ENCODE measurements around the gene CD300A.

Gene CD300A

GRCh38 chr17:74441537-74441936 is 24.9 kb upstream of the CD300A start:
- no peak overlapping the region for H3K4me3 ChIP-seq (ENCODE audit: low read depth, low read length)
- no peak for TF ChIP-seq CTCF (IDR thresholded peaks at IDR 0.05; ENCODE audit: borderline replicate concordance, insufficient read depth, low read depth, low read length)

- no peak overlapping the region for H3K4me3 ChIP-seq (ENCODE audit: low read depth, low read length)
- no peak for TF ChIP-seq CTCF (IDR thresholded peaks at IDR 0.05; ENCODE audit: borderline replicate concordance, insufficient read depth, low read depth, low read length)
Observed at GRCh38 chr17:74442291-74442669, 24.2 kb upstream of the CD300A start.

- TF ChIP-seq CTCF (IDR thresholded peaks at IDR 0.05; ENCODE audit: borderline replicate concordance, insufficient read depth, low read depth, low read length): no peak
- H3K4me3 ChIP-seq (ENCODE audit: low read depth, low read length): no peak overlapping the region
Observed at GRCh38 chr17:74442670-74443515, 23.5 kb upstream of the CD300A start.

GRCh38 chr17:74443516-74444296 is 22.7 kb upstream of the CD300A start:
- no peak overlapping the region for H3K4me3 ChIP-seq (ENCODE audit: low read depth, low read length)
- no peak for TF ChIP-seq CTCF (IDR thresholded peaks at IDR 0.05; ENCODE audit: borderline replicate concordance, insufficient read depth, low read depth, low read length)

GRCh38 chr17:74444406-74444805 is 22.0 kb upstream of the CD300A start:
- TF ChIP-seq CTCF (IDR thresholded peaks at IDR 0.05; ENCODE audit: borderline replicate concordance, insufficient read depth, low read depth, low read length): no peak
- no peak overlapping the region for H3K4me3 ChIP-seq (ENCODE audit: low read depth, low read length)

GRCh38 chr17:74445158-74445557 is 21.3 kb upstream of the CD300A start:
- TF ChIP-seq CTCF (IDR thresholded peaks at IDR 0.05; ENCODE audit: borderline replicate concordance, insufficient read depth, low read depth, low read length): no peak

More at GRCh38 chr17:74445158-74445557, 21.3 kb upstream of the CD300A start:
- no peak overlapping the region for H3K4me3 ChIP-seq (ENCODE audit: low read depth, low read length)
